Neuronal stem cell (in vitro differentiated cells): ENCODE data around the gene DTX3.

ENCODE experiments used
- DNase-seq: peaks from one replicate; pipeline ENCODE4 v3.0.0-alpha.2; 2013; ENCODE audit warnings: low spot score
- H2AFZ ChIP-seq: one replicate; pipeline ENCODE4 v1.6.1; 2013; ENCODE audit warnings: mild to moderate bottlenecking, low read length, inconsistent platforms
- H2AK5ac ChIP-seq: 2 replicates; pipeline ENCODE4 v1.6.1; 2013; ENCODE audit warnings: low read depth, mild to moderate bottlenecking, inconsistent platforms, low read length, moderate library complexity, mixed read lengths
- H2BK120ac ChIP-seq: 2 replicates; pipeline ENCODE4 v1.6.1; 2013; ENCODE audit warnings: low read depth, mild to moderate bottlenecking, inconsistent platforms, low read length, moderate library complexity, mixed read lengths
- H2BK12ac ChIP-seq: one replicate; pipeline ENCODE4 v1.6.1; 2013; ENCODE audit warnings: low read length, inconsistent platforms
- H2BK15ac ChIP-seq: 2 replicates; pipeline ENCODE4 v1.6.1; 2013; ENCODE audit warnings: mild to moderate bottlenecking, low read length, inconsistent platforms, mixed read lengths
- H2BK5ac ChIP-seq: one replicate; pipeline ENCODE4 v1.6.1; 2013; ENCODE audit warnings: inconsistent platforms, mild to moderate bottlenecking, low read length, moderate library complexity
- H3K14ac ChIP-seq: one replicate; pipeline ENCODE4 v1.6.1; 2013; ENCODE audit warnings: low read length, inconsistent platforms
- H3K18ac ChIP-seq: 2 replicates; pipeline ENCODE4 v1.6.1; 2013; ENCODE audit warnings: low read length, inconsistent platforms
- H3K23ac ChIP-seq: 2 replicates; pipeline ENCODE4 v1.6.1; 2013; ENCODE audit warnings: low read depth, mild to moderate bottlenecking, mixed read lengths, low read length, inconsistent platforms; ENCODE audit not compliant: poor library complexity
- H3K27ac ChIP-seq: replicated peaks from 3 replicates; pipeline ENCODE4 v1.5.1; 2013; ENCODE audit warnings: low read length, inconsistent platforms
- H3K27me3 ChIP-seq, 3 experiments: 2 replicates each; pipeline ENCODE4 v1.6.1; 2013; ENCODE audit warnings: low read length in 3 of 3, mild to moderate bottlenecking in 2 of 3, inconsistent platforms in 1 of 3, low read depth in 1 of 3, mixed read lengths in 1 of 3, moderate library complexity in 1 of 3; ENCODE audit not compliant: control insufficient read depth in 3 of 3, insufficient read depth in 3 of 3
- H3K36me3 ChIP-seq, 2 donors: replicated peaks in 1 of 2; 2 replicates each; pipeline ENCODE4 v1.6.1; 2013; ENCODE audit warnings: low read length in 2 of 2; ENCODE audit not compliant: control insufficient read depth in 2 of 2, insufficient read depth in 2 of 2
- H3K4ac ChIP-seq: 2 replicates; pipeline ENCODE4 v1.6.1; 2013; ENCODE audit warnings: inconsistent platforms, mild to moderate bottlenecking, low read length, moderate library complexity
- H3K4me1 ChIP-seq, 2 donors: 1 replicate in 1 of 2; 2 replicates in 1 of 2; pipeline ENCODE4 v1.6.1; 2013; ENCODE audit warnings: low read length in 2 of 2, low read depth in 1 of 2; ENCODE audit not compliant: control insufficient read depth in 2 of 2, insufficient read depth in 1 of 2
- H3K4me2 ChIP-seq: one replicate; pipeline ENCODE4 v1.6.1; 2013; ENCODE audit warnings: mild to moderate bottlenecking, low read length, inconsistent platforms; ENCODE audit not compliant: insufficient read depth, poor library complexity, severe bottlenecking
- H3K4me3 ChIP-seq, 2 donors: 2 replicates each; pipeline ENCODE4 v1.5.1; 2013; ENCODE audit warnings: low read length in 2 of 2, mild to moderate bottlenecking in 2 of 2, inconsistent platforms in 1 of 2, moderate library complexity in 1 of 2
- H3K79me1 ChIP-seq: one replicate; pipeline ENCODE4 v1.6.1; 2013; ENCODE audit warnings: low read depth, mild to moderate bottlenecking, inconsistent platforms, low read length, moderate library complexity
- H3K9ac ChIP-seq: one replicate; pipeline ENCODE4 v1.6.1; 2013; ENCODE audit warnings: mild to moderate bottlenecking, low read depth, low read length, inconsistent platforms; ENCODE audit not compliant: poor library complexity
- H3K9me3 ChIP-seq, 2 donors: replicated peaks in 1 of 2; 2 replicates each; pipeline versions ENCODE3 to v1.6.1; 2013; ENCODE audit warnings: low read length in 2 of 2, mild to moderate bottlenecking in 2 of 2, inconsistent platforms in 1 of 2, low read depth in 1 of 2, mixed read lengths in 1 of 2, moderate library complexity in 1 of 2; ENCODE audit not compliant: control insufficient read depth in 2 of 2, insufficient read depth in 1 of 2
- H4K8ac ChIP-seq: one replicate; pipeline ENCODE4 v1.6.1; 2013; ENCODE audit warnings: low read depth, mild to moderate bottlenecking, inconsistent platforms, low read length, moderate library complexity
- H4K91ac ChIP-seq: one replicate; pipeline ENCODE4 v1.6.1; 2013; ENCODE audit warnings: low read length, low read depth, mild to moderate bottlenecking, inconsistent platforms; ENCODE audit not compliant: poor library complexity
- WGBS, 2 donors: extraction: QIAGEN DNeasy Blood & Tissue Kit; methylation state at CpG; one replicate each; pipeline ENCODE4 v1.1.7; 2013; ENCODE audit warnings: missing lambda C conversion rate in 2 of 2, mixed read lengths in 1 of 2; ENCODE audit not compliant: insufficient read length in 2 of 2, insufficient replicate concordance in 1 of 2; ENCODE audit errors: extremely low coverage in 2 of 2; 5-methylcytosine and 5-hydroxymethylcytosine counted together

Gene DTX3

DNA sequence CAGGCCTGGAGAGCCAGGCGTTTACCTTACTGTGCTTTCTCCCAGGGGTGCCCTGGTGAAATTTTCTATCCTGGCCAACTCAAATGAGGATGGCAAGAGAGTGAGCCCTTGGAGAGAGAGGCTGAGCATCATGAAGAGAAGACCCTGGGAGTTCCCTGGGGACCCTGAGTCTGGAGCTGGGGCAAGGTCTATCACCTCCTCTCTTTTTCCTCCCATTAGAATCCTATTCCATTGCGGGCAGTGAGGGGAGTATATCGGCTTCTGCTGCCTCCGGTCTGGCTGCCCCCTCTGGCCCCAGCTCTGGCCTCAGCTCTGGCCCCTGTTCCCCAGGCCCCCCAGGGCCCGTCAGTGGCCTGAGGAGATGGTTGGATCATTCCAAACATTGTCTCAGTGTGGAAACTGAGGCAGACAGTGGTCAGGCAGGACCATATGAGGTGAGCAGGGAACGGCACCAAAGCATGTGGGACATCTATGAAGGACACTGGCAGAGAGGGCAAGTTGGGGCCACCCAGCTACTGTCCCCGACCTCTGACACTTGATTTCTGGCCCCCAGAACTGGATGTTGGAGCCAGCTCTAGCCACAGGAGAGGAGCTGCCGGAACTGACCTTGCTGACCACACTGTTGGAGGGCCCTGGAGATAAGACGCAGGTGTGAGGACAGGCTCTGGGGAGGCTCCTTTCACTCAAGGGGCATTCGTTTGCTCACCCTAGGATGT lies 8.2 kb downstream of the DTX3 start:
- no peak for DNase-seq
- H3K79me1 ChIP-seq: no peaks in the 10 kb centered on the region
- H4K8ac ChIP-seq: no peak overlapping the region
- H2AFZ ChIP-seq: no peak overlapping the region
- no peak overlapping the region for H3K14ac ChIP-seq
- H2BK120ac ChIP-seq: no peak overlapping the region
- peaks cover 6 to 9% of the 10 kb centered on the region in 2 donors for H3K4me1 ChIP-seq
- no peak overlapping the region for H3K4me3 ChIP-seq
- no peak overlapping the region for H3K9ac ChIP-seq
- no peak overlapping the region for H3K23ac ChIP-seq
- no peak overlapping the region for H3K27ac ChIP-seq
- no peak overlapping the region for H2BK15ac ChIP-seq
- no peak overlapping the region for H3K18ac ChIP-seq
- no peak overlapping the region for H3K4ac ChIP-seq
- WGBS, 2 donors: no CpG with 5 or more reads among the region's 10 CpGs
- no peak overlapping the region for H3K4me2 ChIP-seq
- H3K9me3 ChIP-seq: no peaks in the 10 kb centered on the region
- H2BK12ac ChIP-seq: no peak overlapping the region
- peaks cover 0 to 8% (median 0%) of the 10 kb centered on the region in 3 experiments for H3K27me3 ChIP-seq
- H3K36me3 ChIP-seq: peaks cover 24 to 64% of the 10 kb centered on the region in 2 donors
- H4K91ac ChIP-seq: no peak overlapping the region
- H2AK5ac ChIP-seq: no peak overlapping the region
- H2BK5ac ChIP-seq: no peak overlapping the region

DNA sequence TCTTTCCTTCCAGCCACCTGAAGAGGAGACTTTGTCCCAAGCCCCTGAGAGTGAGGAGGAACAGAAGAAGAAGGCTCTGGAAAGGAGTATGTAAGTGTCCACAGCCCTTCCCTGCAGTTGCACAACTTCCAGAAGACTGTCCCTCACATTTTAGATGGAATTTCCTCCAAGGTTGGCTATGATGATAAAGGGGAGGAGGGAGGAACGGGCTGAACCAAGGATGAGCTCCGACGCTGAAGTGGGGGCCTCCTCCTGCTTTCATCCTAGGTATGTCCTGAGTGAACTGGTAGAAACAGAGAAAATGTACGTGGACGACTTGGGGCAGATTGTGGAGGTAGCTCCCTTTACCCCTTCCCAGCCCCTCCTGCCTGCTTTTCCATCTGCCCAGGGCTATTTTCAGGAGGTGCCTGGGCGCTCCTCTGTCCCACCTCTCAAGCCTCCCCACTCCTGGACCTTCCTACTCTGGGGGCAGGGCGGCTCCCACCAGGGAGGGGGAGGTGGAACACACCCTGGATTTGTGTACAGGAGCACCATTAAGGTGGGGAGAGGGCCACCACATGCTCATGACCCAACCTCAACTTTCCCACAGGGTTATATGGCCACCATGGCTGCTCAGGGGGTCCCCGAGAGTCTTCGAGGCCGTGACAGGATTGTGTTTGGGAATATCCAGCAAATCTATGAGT lies 8.9 kb downstream of the DTX3 start:
- no peak overlapping the region for H3K4me3 ChIP-seq
- no peak overlapping the region for H3K4ac ChIP-seq
- H3K36me3 ChIP-seq: peaks cover 19 to 59% of the 10 kb centered on the region in 2 donors
- no peak overlapping the region for H3K27ac ChIP-seq
- no peak overlapping the region for H2BK12ac ChIP-seq
- no peak overlapping the region for H3K23ac ChIP-seq
- no peak overlapping the region for H3K14ac ChIP-seq
- no peak overlapping the region for H2BK15ac ChIP-seq
- H2AK5ac ChIP-seq: no peak overlapping the region
- no peak for DNase-seq
- no peak overlapping the region for H3K4me2 ChIP-seq
- H4K8ac ChIP-seq: no peak overlapping the region
- no peak overlapping the region for H2BK5ac ChIP-seq
- H3K27me3 ChIP-seq: peaks cover 0 to 15% (median 0%) of the 10 kb centered on the region in 3 experiments
- no peaks in the 10 kb centered on the region for H3K79me1 ChIP-seq
- no peak overlapping the region for H2BK120ac ChIP-seq
- no peak overlapping the region for H4K91ac ChIP-seq
- H3K18ac ChIP-seq: no peak overlapping the region
- no peaks in the 10 kb centered on the region for H3K9me3 ChIP-seq
- no CpG with 5 or more reads among the region's 10 CpGs for WGBS, 2 donors
- H2AFZ ChIP-seq: no peak overlapping the region
- H3K9ac ChIP-seq: no peak overlapping the region
- H3K4me1 ChIP-seq: peaks cover 6 to 9% of the 10 kb centered on the region in 2 donors

DNA sequence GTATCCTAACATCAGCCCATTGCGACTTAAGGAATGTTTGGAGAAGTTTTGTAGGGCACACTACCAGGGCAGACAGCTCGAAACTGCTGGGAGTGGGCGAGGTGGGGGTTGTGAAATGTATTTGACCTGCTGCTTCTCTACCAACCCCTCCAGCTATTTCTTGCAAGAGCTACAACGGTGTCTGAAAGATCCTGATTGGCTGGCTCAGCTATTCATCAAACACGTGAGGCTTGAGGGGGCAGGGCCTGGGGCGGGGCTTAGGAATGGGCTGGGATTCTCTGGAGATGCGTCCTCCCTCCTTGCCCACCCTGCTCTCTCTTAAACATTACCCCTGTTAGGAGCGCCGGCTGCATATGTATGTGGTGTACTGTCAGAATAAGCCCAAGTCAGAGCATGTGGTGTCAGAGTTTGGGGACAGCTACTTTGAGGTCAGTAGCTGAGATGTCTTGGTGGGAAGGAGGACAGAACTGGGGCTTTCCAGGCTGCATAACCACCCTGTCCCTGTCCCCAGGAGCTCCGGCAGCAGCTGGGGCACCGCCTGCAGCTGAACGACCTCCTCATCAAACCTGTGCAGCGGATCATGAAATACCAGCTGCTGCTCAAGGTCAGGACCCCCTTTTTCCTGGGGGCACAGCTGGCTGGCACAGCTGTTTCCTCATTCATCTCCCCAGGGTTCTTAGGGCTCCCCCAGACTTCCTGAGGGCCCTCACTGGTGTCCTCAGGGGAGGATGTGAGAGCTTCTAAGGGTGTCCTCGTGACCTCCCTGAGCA lies 9.7 kb downstream of the DTX3 start:
- no peak overlapping the region for H3K27ac ChIP-seq
- H2BK120ac ChIP-seq: no peak overlapping the region
- H3K79me1 ChIP-seq: no peaks in the 10 kb centered on the region
- H3K4ac ChIP-seq: no peak overlapping the region
- no peak overlapping the region for H2BK5ac ChIP-seq
- no CpG with 5 or more reads among the region's 14 CpGs for WGBS, 2 donors
- H3K36me3 ChIP-seq: peaks cover 13 to 54% of the 10 kb centered on the region in 2 donors
- H3K4me3 ChIP-seq: no peak overlapping the region
- no peak overlapping the region for H2AK5ac ChIP-seq
- H4K91ac ChIP-seq: no peak overlapping the region
- no peak overlapping the region for H2BK15ac ChIP-seq
- no peak overlapping the region for H3K4me2 ChIP-seq
- no peak overlapping the region for H3K18ac ChIP-seq
- DNase-seq: no peak
- no peak overlapping the region for H3K14ac ChIP-seq
- no peak overlapping the region for H2BK12ac ChIP-seq
- peaks cover 0 to 23% (median 4%) of the 10 kb centered on the region in 3 experiments for H3K27me3 ChIP-seq
- no peak overlapping the region for H4K8ac ChIP-seq
- H2AFZ ChIP-seq: no peak overlapping the region
- no peak overlapping the region for H3K9ac ChIP-seq
- no peaks in the 10 kb centered on the region for H3K9me3 ChIP-seq
- H3K4me1 ChIP-seq: peaks cover 6 to 9% of the 10 kb centered on the region in 2 donors
- no peak overlapping the region for H3K23ac ChIP-seq
